ENCODE measurements around the gene NPAS4.

DNA sequence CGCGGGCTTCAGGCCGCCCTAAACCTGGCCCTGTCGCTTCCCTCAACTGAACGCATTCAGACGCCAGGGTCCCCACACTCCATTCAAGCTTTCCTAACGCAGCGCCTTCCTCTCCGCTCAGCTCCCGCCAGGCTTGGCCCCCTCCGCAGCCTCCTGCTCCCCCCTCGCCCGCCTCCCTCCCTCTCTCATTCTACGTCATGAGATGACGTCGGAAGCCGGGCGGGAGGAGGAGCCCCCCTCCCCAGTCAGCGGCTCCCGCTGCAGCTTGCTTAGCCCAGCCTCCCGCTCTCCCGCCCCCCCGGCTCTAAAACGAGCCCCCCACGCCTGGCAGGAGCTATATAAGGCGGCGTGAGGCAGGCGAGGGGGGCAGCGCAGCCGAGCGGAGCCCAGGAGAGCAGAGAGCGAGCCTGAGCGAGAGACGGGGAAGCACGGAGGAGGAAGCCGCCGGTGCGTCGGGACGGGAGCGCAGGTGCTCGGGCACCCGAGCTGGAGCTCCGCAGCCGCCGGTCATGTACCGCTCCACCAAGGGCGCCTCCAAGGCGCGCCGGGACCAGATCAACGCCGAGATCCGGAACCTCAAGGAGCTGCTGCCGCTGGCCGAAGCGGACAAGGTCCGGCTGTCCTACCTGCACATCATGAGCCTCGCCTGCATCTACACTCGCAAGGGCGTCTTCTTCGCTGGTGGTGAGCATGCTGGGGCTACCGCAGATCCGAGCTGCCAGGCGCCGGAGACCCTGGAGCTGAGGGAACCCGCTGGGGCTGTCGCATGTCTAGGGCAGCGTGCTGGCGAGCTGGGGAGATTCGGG, at the start of gene NPAS4:
- TF ChIP-seq, protein P1, sequence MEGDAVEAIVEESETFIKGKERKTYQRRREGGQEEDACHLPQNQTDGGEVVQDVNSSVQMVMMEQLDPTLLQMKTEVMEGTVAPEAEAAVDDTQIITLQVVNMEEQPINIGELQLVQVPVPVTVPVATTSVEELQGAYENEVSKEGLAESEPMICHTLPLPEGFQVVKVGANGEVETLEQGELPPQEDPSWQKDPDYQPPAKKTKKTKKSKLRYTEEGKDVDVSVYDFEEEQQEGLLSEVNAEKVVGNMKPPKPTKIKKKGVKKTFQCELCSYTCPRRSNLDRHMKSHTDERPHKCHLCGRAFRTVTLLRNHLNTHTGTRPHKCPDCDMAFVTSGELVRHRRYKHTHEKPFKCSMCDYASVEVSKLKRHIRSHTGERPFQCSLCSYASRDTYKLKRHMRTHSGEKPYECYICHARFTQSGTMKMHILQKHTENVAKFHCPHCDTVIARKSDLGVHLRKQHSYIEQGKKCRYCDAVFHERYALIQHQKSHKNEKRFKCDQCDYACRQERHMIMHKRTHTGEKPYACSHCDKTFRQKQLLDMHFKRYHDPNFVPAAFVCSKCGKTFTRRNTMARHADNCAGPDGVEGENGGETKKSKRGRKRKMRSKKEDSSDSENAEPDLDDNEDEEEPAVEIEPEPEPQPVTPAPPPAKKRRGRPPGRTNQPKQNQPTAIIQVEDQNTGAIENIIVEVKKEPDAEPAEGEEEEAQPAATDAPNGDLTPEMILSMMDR (IDR thresholded peaks at IDR 0.05), result no peak
- no peak for TF ChIP-seq POLR2A (IDR thresholded peaks at IDR 0.05)

All from esophagus squamous epithelium (tissue), 4 donors.